PC-3 (cell line): ENCODE results near the gene PHKA1.

ENCODE experiments used
- EZH2 ChIP-seq: fragments of 300-600 bp; sonication (generic); IDR thresholded peaks from one replicate; pipeline ENCODE4 v1.6.1; 2017; ENCODE audit warnings: antibody characterized with exemption, mild to moderate bottlenecking, low read length; ENCODE audit not compliant: unreplicated experiment
- EZH2phosphoT487 ChIP-seq: fragments of 300-600 bp; sonication (generic); IDR thresholded peaks from 2 replicates; pipeline ENCODE4 v1.6.1; 2018; ENCODE audit warnings: mild to moderate bottlenecking, antibody characterized with exemption, low read length, borderline replicate concordance
- TF ChIP-seq, protein P1 (sequence below): fragments of 300-600 bp; sonication (generic); conservative IDR thresholded peaks from 2 replicates; pipeline ENCODE4 v1.5.1; 2017; ENCODE audit warnings: antibody characterized with exemption, low read depth, mild to moderate bottlenecking, low read length

DNA sequence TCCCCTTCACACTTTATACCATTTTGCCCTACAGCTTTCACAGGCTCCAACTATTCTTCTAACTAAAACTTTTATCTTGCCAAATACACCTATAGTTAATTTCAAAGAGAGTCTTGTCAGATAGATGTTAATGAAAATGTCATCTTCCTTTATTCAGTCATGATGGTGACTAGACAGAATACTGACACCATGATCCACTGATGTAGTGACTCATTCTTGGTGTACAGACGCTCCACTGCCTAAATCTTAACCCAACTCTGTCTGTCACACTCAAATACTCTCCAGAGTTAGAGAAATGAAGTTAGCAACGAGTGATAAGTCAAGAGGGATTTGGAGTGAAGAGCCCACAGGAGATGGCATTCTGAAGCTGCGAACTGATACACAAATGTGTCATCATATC, 109.4 kb downstream of the PHKA1 start:
- TF ChIP-seq EZH2 = no peak
- TF ChIP-seq, protein P1, sequence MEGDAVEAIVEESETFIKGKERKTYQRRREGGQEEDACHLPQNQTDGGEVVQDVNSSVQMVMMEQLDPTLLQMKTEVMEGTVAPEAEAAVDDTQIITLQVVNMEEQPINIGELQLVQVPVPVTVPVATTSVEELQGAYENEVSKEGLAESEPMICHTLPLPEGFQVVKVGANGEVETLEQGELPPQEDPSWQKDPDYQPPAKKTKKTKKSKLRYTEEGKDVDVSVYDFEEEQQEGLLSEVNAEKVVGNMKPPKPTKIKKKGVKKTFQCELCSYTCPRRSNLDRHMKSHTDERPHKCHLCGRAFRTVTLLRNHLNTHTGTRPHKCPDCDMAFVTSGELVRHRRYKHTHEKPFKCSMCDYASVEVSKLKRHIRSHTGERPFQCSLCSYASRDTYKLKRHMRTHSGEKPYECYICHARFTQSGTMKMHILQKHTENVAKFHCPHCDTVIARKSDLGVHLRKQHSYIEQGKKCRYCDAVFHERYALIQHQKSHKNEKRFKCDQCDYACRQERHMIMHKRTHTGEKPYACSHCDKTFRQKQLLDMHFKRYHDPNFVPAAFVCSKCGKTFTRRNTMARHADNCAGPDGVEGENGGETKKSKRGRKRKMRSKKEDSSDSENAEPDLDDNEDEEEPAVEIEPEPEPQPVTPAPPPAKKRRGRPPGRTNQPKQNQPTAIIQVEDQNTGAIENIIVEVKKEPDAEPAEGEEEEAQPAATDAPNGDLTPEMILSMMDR = no peak
- no peak for TF ChIP-seq EZH2phosphoT487
